HUES48 (cell line): Measurements from ENCODE around the gene TSPAN4.

Experiments used
- H3K27ac ChIP-seq: one replicate; pipeline ENCODE4 v1.7.0; 2013; ENCODE audit warnings: low read depth, low read length, inconsistent platforms
- H3K27me3 ChIP-seq: 2 replicates; pipeline ENCODE4 v1.6.1; 2013; ENCODE audit warnings: mild to moderate bottlenecking, low read length; ENCODE audit not compliant: control insufficient read depth, insufficient read depth
- H3K36me3 ChIP-seq: 2 replicates; pipeline ENCODE4 v1.6.1; 2013; ENCODE audit warnings: low read length; ENCODE audit not compliant: control insufficient read depth, insufficient read depth
- H3K4me1 ChIP-seq: 2 replicates; pipeline ENCODE4 v1.6.1; 2013; ENCODE audit warnings: mild to moderate bottlenecking, low read length; ENCODE audit not compliant: control insufficient read depth, insufficient read depth
- H3K4me3 ChIP-seq: 2 replicates; pipeline ENCODE4 v1.5.1; 2013; ENCODE audit warnings: mild to moderate bottlenecking, low read depth, low read length
- H3K9ac ChIP-seq: 2 replicates; pipeline ENCODE4 v1.6.1; 2013; ENCODE audit warnings: mild to moderate bottlenecking, low read depth, low read length, moderate library complexity
- H3K9me3 ChIP-seq: 2 replicates; pipeline ENCODE4 v1.6.1; 2013; ENCODE audit warnings: low read length; ENCODE audit not compliant: control insufficient read depth, insufficient read depth

The TSPAN4 gene

DNA sequence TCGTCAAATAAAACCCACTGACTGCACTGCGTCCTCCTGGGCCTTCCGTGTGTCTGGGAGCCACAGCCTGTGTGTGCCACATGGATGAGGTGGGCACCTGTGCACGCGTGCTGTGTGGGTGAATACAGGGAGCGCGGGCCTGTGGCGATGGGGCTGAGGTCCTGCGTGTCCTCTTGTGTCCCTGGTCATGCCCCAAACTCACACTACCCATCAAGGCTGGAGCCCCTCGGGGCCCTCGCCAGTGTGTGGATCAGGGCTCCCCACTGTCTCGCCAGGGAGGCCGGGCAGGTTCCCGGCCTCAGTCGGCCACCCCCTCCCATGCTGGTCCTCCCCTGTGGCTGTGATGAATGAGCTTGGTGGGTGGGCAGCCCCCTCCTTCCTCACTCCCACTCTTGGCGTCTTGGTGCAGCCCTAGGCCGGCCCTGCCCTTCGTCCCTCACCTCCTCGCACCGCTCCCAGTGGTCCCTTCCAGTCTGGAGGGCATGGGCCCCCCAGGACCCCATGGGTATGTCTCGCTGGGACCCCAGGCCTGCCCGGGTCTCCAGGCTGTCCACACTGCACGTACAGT lies 10.6 kb upstream of the TSPAN4 start:
- peak overlapping the region; percentile 65 for H3K4me3 ChIP-seq
- H3K27ac ChIP-seq = no peak overlapping the region
- H3K27me3 ChIP-seq = peaks cover 49% of the 10 kb centered on the region
- H3K9me3 ChIP-seq = no peaks in the 10 kb centered on the region
- H3K9ac ChIP-seq = no peak overlapping the region
- H3K4me1 ChIP-seq = peaks cover 51% of the 10 kb centered on the region
- H3K36me3 ChIP-seq = peaks cover 9% of the 10 kb centered on the region

DNA sequence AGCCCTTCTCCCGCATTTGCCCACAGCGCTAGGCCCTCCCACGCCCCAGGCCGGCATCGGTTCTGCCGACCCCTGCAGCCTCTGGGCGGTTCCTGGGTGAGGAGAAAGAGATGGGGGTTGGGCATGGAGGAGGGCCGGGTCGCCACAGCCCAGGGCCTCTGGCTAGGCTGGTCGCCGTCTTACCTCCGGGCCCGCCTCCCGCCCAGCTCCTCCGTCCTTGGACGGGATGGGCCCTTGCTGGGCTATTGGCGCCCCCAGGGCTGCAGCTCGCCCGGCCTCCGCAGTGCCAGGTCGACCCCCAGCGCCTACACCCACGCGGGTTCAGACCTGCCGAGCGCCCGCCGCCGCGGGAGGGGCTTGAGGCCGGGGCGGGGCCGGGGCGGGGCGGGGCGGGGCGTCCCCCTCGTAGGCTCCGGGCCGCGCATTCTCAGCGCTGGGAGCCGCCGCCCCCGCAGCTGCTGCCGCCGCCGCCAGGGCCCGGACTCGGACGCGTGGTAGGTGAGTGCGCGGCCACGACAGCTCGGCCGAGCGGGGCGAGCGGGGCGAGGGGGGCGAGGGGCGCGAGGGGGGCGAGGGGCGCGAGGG lies 10.0 kb upstream of the TSPAN4 start, which contains the start of gene CD151:
CD151 (plus strand) TSS at position 424 of the 585 bp plus-strand sequence. CDS start 3,118 bp downstream, outside the sequence.
- Histone ChIP-seq H3K9me3 (no peaks in the 10 kb centered on the region), H3K27ac (no peak within 1 kb of the TSS), H3K36me3 (peaks cover 14% of the 10 kb centered on the region), H3K4me1 (peaks cover 48% of the 10 kb centered on the region), H3K27me3 (peaks cover 46% of the 10 kb centered on the region), H3K4me3 (peak within 1 kb of the TSS; percentile 74), H3K9ac (peak within 1 kb of the TSS; percentile 58)

DNA sequence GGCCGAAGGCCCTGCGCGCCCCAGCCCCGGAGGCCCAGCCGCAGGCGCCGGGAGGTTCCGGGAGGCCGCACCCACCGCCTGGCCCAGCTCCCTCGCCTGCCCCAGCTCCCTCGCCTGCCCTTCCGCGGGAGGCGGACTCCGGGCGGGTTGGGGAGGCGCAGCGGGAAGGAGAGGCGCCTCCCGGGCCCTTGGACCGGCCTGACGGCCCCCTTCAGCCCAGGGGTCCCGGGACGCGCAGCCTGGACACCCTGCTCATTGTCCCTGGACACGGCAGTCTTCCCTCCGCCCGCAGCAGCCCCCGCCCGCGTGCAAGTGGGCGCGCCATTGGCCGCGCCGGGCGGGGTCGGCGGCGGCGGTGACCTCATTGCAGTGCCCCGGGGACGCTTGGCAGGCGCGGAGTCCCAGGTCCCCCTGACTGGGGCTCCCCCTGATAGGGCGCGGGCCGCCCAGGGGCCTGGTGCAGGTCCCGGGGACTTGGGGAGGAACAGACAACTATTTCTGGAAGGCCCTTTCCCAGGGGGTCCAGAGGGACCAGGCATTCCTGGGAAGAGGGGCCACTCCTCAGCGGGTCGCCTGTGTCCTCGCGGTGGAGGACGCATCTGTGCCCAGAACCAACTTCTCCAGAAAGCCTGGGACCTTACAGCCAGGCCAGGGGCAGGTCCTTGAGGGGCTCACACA lies 9.4 kb upstream of the TSPAN4 start:
- Histone ChIP-seq H3K27ac (no peak overlapping the region), H3K9ac (peak overlapping the region; percentile 58), H3K36me3 (peaks cover 19% of the 10 kb centered on the region), H3K27me3 (peaks cover 40% of the 10 kb centered on the region), H3K4me3 (peak overlapping the region; percentile 74), H3K4me1 (peaks cover 43% of the 10 kb centered on the region), H3K9me3 (no peaks in the 10 kb centered on the region)

DNA sequence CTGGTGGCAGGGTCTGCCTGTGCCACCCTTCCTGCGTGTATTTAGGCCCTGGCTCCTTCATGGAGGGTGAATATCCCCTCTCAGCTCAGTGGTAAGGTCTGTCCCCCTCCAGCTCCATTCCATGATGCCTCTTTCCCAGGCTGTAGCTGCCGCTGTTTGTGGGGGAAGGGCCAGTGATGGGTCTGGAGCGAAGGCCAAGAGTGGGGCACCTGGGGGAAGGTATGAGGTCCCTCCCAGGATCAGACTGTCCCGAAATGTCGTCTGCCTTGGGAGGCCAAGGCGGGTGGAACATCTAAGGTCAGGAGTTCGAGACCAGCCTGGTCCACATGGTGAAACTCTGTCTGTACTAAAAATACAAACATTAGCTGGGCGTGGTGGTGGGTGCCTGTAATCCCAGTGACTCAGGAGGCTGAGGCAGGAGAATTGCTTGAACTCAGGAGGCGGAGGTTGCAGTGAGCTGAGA lies 8.8 kb upstream of the TSPAN4 start:
- Histone ChIP-seq H3K4me3 (peak overlapping the region; percentile 74), H3K36me3 (peaks cover 25% of the 10 kb centered on the region), H3K27me3 (peaks cover 34% of the 10 kb centered on the region), H3K4me1 (peaks cover 36% of the 10 kb centered on the region), H3K27ac (no peak overlapping the region), H3K9ac (no peak overlapping the region), H3K9me3 (no peaks in the 10 kb centered on the region)

DNA sequence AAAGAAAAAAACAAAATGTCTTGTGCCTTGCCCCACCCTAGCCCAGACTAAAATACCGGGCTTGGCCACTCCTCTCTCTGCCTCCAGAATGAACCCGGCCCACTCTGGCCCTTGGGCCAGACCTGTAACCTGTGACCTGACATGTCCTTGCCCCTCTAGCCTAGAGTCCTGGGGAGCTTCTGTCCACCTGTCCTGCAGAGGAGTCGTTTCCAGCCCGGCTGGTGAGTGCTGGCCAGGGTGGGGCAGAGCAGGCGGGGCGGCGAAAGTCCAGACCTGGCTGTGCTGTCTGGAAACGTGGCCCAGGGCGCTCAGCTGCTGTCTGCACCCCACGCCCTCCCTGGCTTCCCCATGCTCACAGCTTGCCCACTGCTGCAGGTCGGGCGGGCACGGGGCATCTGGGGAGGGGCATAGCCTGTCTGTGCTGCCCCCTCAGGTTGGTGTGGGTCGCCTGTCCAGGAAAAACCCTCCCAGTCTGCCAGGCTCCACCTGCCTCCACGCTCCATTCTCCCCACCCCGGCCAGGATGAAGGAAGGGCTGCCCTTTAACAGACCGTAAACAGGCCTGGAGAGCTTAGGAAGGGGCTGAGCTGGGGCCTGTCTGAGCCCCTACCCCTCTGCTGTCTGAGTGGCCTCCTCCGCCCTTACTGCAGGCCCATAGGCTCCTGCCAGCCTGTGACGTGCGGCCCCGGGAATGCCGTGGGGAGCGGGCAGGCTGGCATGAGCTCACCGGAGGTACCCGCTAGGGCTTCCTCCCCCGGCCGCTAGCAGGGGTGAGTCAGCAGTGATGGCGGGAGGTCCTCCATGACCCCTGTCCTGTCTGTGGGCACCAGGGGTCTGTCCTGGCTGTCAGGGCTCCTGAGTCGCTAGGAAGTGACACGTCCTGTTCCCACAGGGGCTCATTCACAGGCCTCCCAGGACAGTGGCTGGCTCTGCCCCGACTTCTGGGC lies 8.0 kb upstream of the TSPAN4 start:
- H3K36me3 ChIP-seq = peaks cover 32% of the 10 kb centered on the region
- peaks cover 29% of the 10 kb centered on the region for H3K4me1 ChIP-seq
- no peak overlapping the region for H3K9ac ChIP-seq
- no peak overlapping the region; the same call in 1 of the 2 replicates for H3K4me3 ChIP-seq
- H3K27ac ChIP-seq = no peak overlapping the region
- no peaks in the 10 kb centered on the region for H3K9me3 ChIP-seq
- H3K27me3 ChIP-seq = peaks cover 26% of the 10 kb centered on the region

DNA sequence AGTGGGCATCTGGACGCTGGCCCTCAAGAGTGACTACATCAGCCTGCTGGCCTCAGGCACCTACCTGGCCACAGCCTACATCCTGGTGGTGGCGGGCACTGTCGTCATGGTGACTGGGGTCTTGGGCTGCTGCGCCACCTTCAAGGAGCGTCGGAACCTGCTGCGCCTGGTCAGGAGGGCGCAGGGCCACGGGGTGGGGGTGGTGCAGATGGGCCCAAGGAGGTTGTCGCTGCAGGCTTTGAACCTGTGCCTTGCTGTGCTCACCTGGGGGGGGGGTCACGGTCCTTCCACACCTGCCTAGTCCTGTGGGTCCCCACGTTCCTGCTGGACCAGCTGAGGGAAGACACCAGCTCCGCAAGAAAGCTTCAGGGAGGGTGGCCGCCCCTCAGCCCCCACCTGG lies 6.4 kb upstream of the TSPAN4 start:
- H3K4me1 ChIP-seq = peaks cover 21% of the 10 kb centered on the region

DNA sequence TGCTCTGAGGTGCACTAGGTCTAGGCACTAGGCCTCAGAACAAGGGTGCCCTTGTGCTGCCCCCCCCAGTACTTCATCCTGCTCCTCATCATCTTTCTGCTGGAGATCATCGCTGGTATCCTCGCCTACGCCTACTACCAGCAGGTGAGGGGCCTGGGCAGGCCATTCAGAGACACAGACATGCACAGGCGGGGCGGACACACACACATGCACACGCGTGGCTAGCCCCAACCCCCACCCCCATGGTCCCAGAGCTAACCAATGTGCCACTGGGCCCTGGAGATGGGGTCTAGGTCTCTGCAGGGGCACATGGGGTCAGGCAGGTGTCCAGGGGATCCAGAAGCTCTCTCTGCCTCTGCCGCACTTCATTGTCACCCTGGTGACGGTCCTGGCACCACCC lies 6.0 kb upstream of the TSPAN4 start:
- Histone ChIP-seq H3K4me3 (no peak overlapping the region), H3K27ac (no peak overlapping the region), H3K4me1 (peaks cover 19% of the 10 kb centered on the region), H3K36me3 (peaks cover 47% of the 10 kb centered on the region), H3K27me3 (peaks cover 8% of the 10 kb centered on the region), H3K9me3 (no peaks in the 10 kb centered on the region), H3K9ac (no peak overlapping the region)

More for the DNA sequence above, 6.4 kb upstream of the TSPAN4 start:
- Histone ChIP-seq H3K9me3 (no peaks in the 10 kb centered on the region), H3K27me3 (peaks cover 12% of the 10 kb centered on the region), H3K27ac (no peak overlapping the region), H3K4me3 (no peak overlapping the region), H3K9ac (no peak overlapping the region), H3K36me3 (peaks cover 47% of the 10 kb centered on the region)

DNA sequence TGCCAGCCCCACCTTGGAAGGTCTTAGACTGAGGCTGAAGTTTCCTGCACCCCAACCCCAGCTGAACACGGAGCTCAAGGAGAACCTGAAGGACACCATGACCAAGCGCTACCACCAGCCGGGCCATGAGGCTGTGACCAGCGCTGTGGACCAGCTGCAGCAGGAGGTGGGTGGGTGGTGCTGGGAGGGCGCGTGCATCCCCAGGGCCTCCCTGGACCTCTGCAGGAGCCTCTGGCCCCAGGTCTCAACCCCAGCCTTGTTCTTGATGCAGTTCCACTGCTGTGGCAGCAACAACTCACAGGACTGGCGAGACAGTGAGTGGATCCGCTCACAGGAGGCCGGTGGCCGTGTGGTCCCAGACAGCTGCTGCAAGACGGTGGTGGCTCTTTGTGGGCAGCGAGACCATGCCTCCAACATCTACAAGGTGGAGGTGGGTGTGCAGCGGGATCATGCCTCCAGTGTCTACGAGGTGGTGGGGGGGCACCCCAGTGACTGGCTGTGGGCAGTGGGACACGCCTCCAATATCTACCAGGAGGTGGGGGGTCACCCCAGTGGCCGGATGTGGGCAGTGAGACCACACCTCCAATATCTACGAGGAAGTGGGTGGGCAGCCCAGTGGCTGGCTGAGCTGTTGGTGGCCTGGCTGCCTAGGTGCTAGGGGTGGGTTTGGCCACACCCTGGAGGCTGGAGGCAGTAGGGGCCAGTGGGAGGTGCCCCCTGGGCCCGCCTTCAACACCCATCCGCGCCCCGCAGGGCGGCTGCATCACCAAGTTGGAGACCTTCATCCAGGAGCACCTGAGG lies 5.3 kb upstream of the TSPAN4 start:
- H3K4me3 ChIP-seq = no peak overlapping the region
- no peak overlapping the region for H3K9ac ChIP-seq
- H3K27ac ChIP-seq = no peak overlapping the region
- peaks cover 1% of the 10 kb centered on the region for H3K27me3 ChIP-seq
- H3K9me3 ChIP-seq = no peaks in the 10 kb centered on the region
- peaks cover 47% of the 10 kb centered on the region for H3K36me3 ChIP-seq
- peaks cover 12% of the 10 kb centered on the region for H3K4me1 ChIP-seq

DNA sequence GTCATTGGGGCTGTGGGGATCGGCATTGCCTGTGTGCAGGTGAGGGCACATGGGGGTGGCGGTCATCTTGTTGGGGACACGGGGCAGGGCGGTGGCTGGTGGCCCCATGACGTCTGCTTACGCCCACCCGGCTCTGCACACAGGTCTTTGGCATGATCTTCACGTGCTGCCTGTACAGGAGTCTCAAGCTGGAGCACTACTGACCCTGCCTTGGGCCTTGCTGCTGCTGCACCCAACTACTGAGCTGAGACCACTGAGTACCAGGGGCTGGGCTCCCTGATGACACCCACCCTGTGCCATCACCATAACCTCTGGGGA lies 4.7 kb upstream of the TSPAN4 start:
- Histone ChIP-seq H3K4me3 (no peak overlapping the region), H3K9me3 (no peaks in the 10 kb centered on the region), H3K36me3 (peaks cover 47% of the 10 kb centered on the region), H3K4me1 (peaks cover 12% of the 10 kb centered on the region), H3K27ac (no peak overlapping the region), H3K27me3 (no peaks in the 10 kb centered on the region; the same call in 1 of the 2 replicates), H3K9ac (no peak overlapping the region)
